ENCODE measurements around the gene TMEM53. TPM values are rescaled to one million over a fixed set of nuclear protein-coding genes. Genes with fewer than 3 reads are reported as not detected.

Gene TMEM53
- total and polyA plus RNA-seq, 2 of the 8 experiments (the other 6 are each of a cell fraction or from before 2014, with no cell fraction given): 6.7 to 27.9 TPM

GRCh38 chr1:44723064-44723463 lies 48.8 kb upstream of the TMEM53 start:
- no peak overlapping the region for H2BK5ac ChIP-seq (ENCODE audit: low read depth, low read length)
- no peak overlapping the region; the same call in 1 of the 2 replicates for H4K8ac ChIP-seq (ENCODE audit: extremely low read depth, insufficient read depth, low read length)
- H3K79me2 ChIP-seq (ENCODE audit: control insufficient read depth in 1 of 2, insufficient read depth in 2 of 2, low read length in 2 of 2): no peaks in the 10 kb centered on the region
- H2BK20ac ChIP-seq (ENCODE audit: low read length): no peak overlapping the region
- H3K23me2 ChIP-seq (ENCODE audit: low read depth, low read length): no peaks in the 10 kb centered on the region
- H3K9me3 ChIP-seq (ENCODE audit: insufficient read depth in 2 of 2, low read depth in 1 of 2, low read length in 1 of 2): no peaks in the 10 kb centered on the region
- peaks cover 0 to 1% (median 0%) of the 10 kb centered on the region in 4 experiments; a peak in 3 of 7 replicates for H3K4me1 ChIP-seq (replicated peaks in 1 of 4; ENCODE audit: control insufficient read depth in 3 of 4, insufficient read depth in 4 of 4, low read length in 3 of 4)
- H3K4ac ChIP-seq (replicated peaks; ENCODE audit: insufficient read length, low read depth, low read length): no peak overlapping the region
- no peak overlapping the region for H3K4me2 ChIP-seq (ENCODE audit: insufficient read depth in 1 of 2, low read depth in 2 of 2, low read length in 2 of 2)
- 95% methylated on average over 9 of the region's 9 CpGs; no CpG with 5 or more reads in 1 of the 2 experiments for WGBS, 2 experiments (ENCODE audit: extremely low coverage in 1 of 2, insufficient coverage in 1 of 2, insufficient read length in 1 of 2, insufficient replicate concordance in 2 of 2, low coverage in 1 of 2, low lambda C conversion rate in 2 of 2, missing lambda C conversion rate in 1 of 2)
- H2BK120ac ChIP-seq (replicated peaks; ENCODE audit: low read depth, low read length): no peak overlapping the region
- no peak overlapping the region for H3K27ac ChIP-seq (ENCODE audit: low read depth, low read length)
- H3K27me3 ChIP-seq (replicated peaks in 1 of 4; ENCODE audit: control insufficient read depth in 3 of 4, extremely low read depth in 1 of 4, insufficient read depth in 3 of 4, low read length in 3 of 4): no peaks in the 10 kb centered on the region
- H3K4me3 ChIP-seq (ENCODE audit: extremely low read depth in 1 of 4, insufficient read depth in 2 of 4, low read depth in 3 of 4, low read length in 4 of 4): no peak overlapping the region
- no peak overlapping the region for H4K91ac ChIP-seq (replicated peaks; ENCODE audit: insufficient read length, low read length)
- no peak overlapping the region for H4K5ac ChIP-seq (ENCODE audit: insufficient read length, low read depth, low read length)
- DNase-seq (ENCODE audit: low read depth in 1 of 2, low spot score in 2 of 2): no peak
- H3K56ac ChIP-seq (replicated peaks; ENCODE audit: insufficient read length, low read depth, low read length): no peak overlapping the region
- H3K79me1 ChIP-seq (ENCODE audit: low read depth, low read length): no peaks in the 10 kb centered on the region
- H3K23ac ChIP-seq (ENCODE audit: insufficient read length): no peak overlapping the region
- no peak overlapping the region for H2BK15ac ChIP-seq (ENCODE audit: low read length)
- POLR2A ChIA-PET (ENCODE audit: partially characterized antibody): interaction anchor here (0.7 to 22.5 kb wide), 6 partner anchors 10 to 173 kb away, joined by 3 to 428 read pairs (median 77); partner anchors contain the start of genes BEST4, KIF2C, RNU5D-1 and RPS8
- H3K36me3 ChIP-seq (ENCODE audit: control insufficient read depth in 2 of 4, insufficient read depth in 4 of 4, low read length in 3 of 4): no peaks in the 10 kb centered on the region
- no peak for FAIRE-seq
- no peak overlapping the region for H2AK5ac ChIP-seq (ENCODE audit: low read depth, low read length)
- H4K20me1 ChIP-seq (replicated peaks in 1 of 2; ENCODE audit: control insufficient read depth in 1 of 2, insufficient read depth in 2 of 2, low read length in 2 of 2): no peaks in the 10 kb centered on the region
- peak overlapping the region; percentile 40; the same call in 1 of the 2 replicates for H2BK12ac ChIP-seq (ENCODE audit: low read depth, low read length)
- no peak overlapping the region; the same call in 1 of the 2 replicates for H2AFZ ChIP-seq (ENCODE audit: low read length)
- CTCF ChIA-PET (ENCODE audit: partially characterized antibody): interaction anchor here (0.8 to 1.4 kb wide), 5 partner anchors 9 to 100 kb away, joined by 3 to 4 read pairs (median 3); partner anchors contain the start of gene BTBD19
- H3K14ac ChIP-seq (ENCODE audit: insufficient read length): no peak overlapping the region
- H3K18ac ChIP-seq (ENCODE audit: extremely low read depth, low read length): no peak overlapping the region
- H3K9ac ChIP-seq (replicated peaks in 1 of 4; ENCODE audit: extremely low read depth in 1 of 4, low read depth in 3 of 4, low read length in 3 of 4): no peak overlapping the region

Measured in H1 (cell line).